Heart left ventricle (tissue), 13 donors: ENCODE data around the gene FBXO46.

Source experiments
- CTCF ChIP-seq, 12 donors: fragments of 200-600 bp; sonication (generic) in 4 of 12; IDR thresholded peaks; one replicate each; pipeline versions ENCODE4 v1.5.0 to v1.8.0; 2018 to 2022; ENCODE audit warnings: antibody characterized with exemption in 12 of 12, mild to moderate bottlenecking in 5 of 12
- POLR2A ChIP-seq, 2 donors: fragments of 450-650 bp; IDR thresholded peaks; one replicate each; pipeline ENCODE4 v1.6.1; 2017; ENCODE audit warnings: antibody characterized with exemption in 2 of 2, mild to moderate bottlenecking in 2 of 2, moderate library complexity in 2 of 2
- donor health status: ischemic (EF 13 %, LVEDD 7.1; RV severe dilation, severe dysfunction).
- donor health status: DM: no; HTN: yes; CAD: no.
- donor health status: DM: no; HTN: no; CAD: no.
- donor health status: ischemic (EF 25% LVEDD 6.9; RV normal size, moderate dysfunction).
- donor health status: ischemic (EF 25% LVEDD 5.7; RV mildly dilated, moderate dysfunction).
- donor health status: ischemic (EF 35%, LVEDD 5.7; RV mildly dilated, moderate dysfunction).
- donor health status: nonischemic (EF 11% LVEDD 7.7; RV severe dilation, severe dysfunction).
- donor health status: DM: yes; HTN: yes; CAD: no.
- donor health status: PGD.
- donor health status: ischemic (EF 29% LVEDD 5.4; RV normal size, mild dysfunction).
- donor health status: nonischemic (EF 23%, LVEDD 6.1; RV moderate dilation, normal function).

- TF ChIP-seq POLR2A (IDR thresholded peaks at IDR 0.05) (no peak), CTCF (IDR thresholded peaks at IDR 0.05) (peak; percentile 80 to 93 (median 86))
These were observed 37.4 kb downstream of the FBXO46 start for GRCh38 chr19:45693106-45693788.
